GM12801 (cell line): Measurements from ENCODE around the gene FLT1.

ENCODE experiments used
- TF ChIP-seq, protein P1 (sequence below): IDR thresholded peaks from one replicate; pipeline ENCODE4 v1.5.1; 2011; ENCODE audit warnings: control low read depth; ENCODE audit not compliant: insufficient read length; ENCODE audit errors: extremely low read depth

FLT1 gene

DNA sequence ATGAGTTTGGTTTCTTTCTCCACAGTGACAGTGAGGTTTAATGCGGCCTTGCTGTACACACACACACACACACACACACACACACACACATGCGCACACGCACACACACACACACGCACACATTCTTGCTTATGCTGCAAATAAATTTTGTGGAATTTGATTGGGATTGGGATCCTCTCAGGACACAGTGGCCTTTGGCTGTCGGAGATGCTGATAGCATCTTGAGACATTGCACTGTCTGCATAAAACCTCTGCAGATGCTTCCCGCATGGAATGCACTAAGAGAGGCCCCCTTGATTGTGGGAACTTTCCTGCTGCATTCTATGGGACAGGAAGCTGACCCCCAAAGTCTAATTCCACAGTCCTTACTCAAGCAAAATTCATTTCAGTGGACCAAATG lies 145.6 kb downstream of the FLT1 start:
- TF ChIP-seq, protein P1, sequence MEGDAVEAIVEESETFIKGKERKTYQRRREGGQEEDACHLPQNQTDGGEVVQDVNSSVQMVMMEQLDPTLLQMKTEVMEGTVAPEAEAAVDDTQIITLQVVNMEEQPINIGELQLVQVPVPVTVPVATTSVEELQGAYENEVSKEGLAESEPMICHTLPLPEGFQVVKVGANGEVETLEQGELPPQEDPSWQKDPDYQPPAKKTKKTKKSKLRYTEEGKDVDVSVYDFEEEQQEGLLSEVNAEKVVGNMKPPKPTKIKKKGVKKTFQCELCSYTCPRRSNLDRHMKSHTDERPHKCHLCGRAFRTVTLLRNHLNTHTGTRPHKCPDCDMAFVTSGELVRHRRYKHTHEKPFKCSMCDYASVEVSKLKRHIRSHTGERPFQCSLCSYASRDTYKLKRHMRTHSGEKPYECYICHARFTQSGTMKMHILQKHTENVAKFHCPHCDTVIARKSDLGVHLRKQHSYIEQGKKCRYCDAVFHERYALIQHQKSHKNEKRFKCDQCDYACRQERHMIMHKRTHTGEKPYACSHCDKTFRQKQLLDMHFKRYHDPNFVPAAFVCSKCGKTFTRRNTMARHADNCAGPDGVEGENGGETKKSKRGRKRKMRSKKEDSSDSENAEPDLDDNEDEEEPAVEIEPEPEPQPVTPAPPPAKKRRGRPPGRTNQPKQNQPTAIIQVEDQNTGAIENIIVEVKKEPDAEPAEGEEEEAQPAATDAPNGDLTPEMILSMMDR: no peak

DNA sequence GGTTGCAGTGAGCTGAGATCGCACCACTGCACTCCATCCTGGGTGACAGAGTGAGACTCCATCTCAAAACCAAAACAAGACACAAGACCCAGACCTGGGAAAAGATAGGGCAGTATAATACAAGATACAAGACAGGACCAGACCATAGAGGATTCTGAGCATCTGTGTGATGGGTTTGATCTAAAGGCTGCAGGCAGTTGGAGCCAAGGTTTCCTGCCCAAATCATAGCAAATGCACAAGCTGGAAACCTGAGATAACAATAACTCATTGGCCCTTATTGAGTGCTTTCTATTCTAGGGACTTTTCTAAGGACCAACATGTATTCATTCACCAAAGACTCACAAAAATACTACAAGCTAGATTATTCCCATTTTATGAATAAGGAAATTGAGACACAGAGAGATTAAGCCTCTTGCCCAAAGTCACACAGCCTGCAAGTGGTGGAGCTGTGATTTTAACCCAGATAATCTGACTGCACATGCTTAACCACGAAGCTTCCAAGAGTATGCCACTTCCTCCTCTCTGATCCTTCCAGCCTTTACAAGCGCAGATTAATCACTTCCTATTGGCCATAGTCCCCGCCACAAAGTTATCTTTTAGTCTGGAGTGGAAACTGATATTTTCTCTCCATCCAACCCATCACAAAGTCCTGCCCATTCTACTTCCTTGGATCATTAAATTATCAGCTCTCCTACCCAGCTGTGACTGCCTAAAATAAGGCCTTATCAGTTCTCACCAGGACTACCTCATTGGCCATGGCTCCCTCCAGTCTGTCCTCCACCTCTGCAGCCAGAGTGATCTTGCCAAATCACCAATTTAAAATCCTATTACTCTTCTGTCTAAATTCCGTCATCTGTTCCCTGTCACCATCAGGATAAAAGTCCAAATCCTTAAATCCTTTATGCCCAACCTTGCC lies 147.2 kb downstream of the FLT1 start:
- TF ChIP-seq, protein P1: no peak

DNA sequence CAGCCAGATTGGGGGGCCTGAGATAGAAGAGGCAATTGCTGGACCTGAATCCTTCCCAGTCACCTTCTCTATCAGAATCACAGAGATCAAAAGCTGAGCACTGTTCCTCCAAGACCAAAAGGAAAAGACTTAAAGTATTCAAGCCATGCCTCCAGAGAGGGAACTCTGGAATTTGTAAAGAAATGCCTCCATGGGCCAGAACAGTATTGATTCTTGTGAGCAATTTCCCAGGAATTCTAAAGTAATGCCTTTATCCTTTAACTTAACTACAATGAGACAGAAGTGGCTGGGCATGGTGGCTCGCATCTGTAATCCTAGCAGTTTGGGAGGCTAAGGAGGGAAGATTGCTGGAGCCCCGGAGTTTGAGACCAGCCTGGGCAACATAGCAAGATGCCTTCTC lies 148.8 kb downstream of the FLT1 start:
- TF ChIP-seq, protein P1: no peak

DNA sequence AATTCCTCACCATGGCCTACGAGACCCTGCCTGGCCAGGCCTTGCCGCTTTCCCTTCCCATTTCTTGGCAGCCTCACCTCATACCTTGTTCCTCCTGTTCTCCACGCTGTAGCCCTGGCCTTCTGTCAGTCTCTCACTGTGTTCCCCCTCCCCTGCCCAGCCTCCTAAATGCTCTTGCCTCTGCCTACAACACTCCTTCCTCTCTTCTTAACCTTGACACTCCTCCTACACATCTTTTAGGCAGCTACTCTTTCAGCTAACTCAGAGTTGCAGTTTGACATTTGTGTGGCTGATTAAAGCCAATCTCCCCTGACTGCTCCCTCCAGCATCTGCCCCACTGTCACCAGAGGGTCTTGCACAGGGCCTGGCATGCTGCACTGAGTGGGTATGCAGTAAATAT lies 150.8 kb downstream of the FLT1 start:
- TF ChIP-seq, protein P1: no peak

DNA sequence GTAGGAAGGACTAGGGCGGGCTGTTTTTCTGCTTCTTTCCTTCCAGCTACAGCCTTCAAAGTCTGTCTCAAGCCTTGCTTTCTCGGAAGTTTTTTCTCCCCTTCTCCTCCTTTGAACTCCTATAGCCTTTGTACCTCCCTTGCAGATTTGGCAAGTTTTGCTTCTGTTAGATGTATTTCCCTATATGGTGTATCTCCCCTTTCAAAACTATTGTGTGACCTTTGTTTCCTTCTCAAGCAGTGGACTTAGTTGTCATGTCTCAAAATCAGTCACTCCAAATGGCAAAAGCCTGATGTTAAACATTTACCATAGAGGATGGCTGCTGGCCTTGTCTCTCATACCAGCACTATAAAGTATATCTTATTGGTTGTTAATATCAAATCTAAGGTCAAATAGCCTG lies 152.7 kb downstream of the FLT1 start:
- TF ChIP-seq, protein P1: no peak

DNA sequence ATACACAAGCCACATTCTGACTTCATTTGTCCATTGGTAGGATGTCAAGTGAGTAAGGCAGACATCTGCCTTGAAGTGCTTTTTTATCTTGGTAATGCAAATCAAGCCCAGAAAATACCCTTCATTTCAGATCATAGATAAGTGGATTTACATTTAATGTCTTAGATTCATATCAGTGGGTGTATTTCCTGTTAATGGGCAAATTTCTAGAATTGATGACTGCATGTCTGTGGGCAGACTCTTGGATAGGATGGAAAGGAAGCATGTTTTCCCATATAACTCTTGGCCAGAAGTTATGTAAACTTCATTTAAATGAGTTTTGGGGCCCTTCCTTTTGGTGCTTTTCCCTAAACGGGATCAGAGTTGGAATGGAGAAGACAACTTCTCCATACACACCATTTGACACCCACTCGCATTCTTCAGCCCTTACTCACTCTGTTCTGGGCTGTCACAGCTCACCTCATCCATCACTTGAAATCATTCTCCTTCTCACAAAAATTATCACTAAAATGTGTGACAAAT lies 154.6 kb downstream of the FLT1 start:
- TF ChIP-seq, protein P1: no peak

DNA sequence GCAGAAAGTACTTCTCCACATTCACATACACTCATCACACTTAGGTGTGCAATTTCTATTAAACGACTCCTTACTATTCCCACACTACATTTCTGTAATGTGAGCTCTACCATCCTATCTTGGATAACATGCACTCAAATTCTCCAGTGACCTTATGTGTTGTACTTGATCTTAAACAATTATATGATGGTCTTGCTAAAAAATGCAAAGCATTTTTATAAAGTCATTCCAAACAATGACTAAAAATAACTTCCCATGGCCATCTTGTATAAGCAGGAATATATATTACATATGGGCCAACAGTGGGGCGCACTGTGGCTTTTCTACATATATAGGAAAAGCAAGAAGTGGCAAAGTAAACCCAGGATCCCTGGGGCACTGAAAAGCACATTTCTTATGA lies 155.5 kb downstream of the FLT1 start:
- TF ChIP-seq, protein P1: no peak
